NT2/D1 (cell line): ENCODE results near the gene TMEM259.

Experiments
- SUZ12 ChIP-seq: IDR thresholded peaks from 2 replicates; pipeline ENCODE4 v1.6.1; 2011; ENCODE audit not compliant: insufficient read length, insufficient read depth; ENCODE audit errors: extremely low read depth
- YY1 ChIP-seq: IDR thresholded peaks from 2 replicates; pipeline ENCODE4 v1.6.1; 2011; ENCODE audit not compliant: insufficient read length, insufficient read depth

GRCh38 chr19:990746-991145 lies 30.2 kb downstream of the TMEM259 start:
- TF ChIP-seq YY1 (no peak), SUZ12 (no peak)
